HG02610 (cell line): ENCODE results near the gene COX6B2.

ENCODE experiments used
- ATAC-seq: cut with Tn5 transposase; IDR thresholded peaks from one replicate; pipeline ENCODE4 v1.9.1; 2021; ENCODE audit warnings: mild to moderate bottlenecking, moderate library complexity; ENCODE audit not compliant: unreplicated experiment

COX6B2 gene

GRCh38 chr19:55383279-55384130 lies 29.0 kb upstream of the COX6B2 start:
- ATAC-seq = no peak

GRCh38 chr19:55382522-55383054 lies 28.1 kb upstream of the COX6B2 start:
- ATAC-seq = no peak

GRCh38 chr19:55382013-55382412 lies 27.5 kb upstream of the COX6B2 start:
- no peak for ATAC-seq

GRCh38 chr19:55379174-55379573 lies 24.7 kb upstream of the COX6B2 start:
- ATAC-seq = no peak

GRCh38 chr19:55377356-55378131 lies 23.0 kb upstream of the COX6B2 start:
- no peak for ATAC-seq

- no peak for ATAC-seq
Observed at GRCh38 chr19:55376241-55376933, 21.9 kb upstream of the COX6B2 start, which contains the start of gene TMEM190. Gene TMEM190, plus strand, starts transcription at chr19:55376826. Its CDS starts 28 bp downstream, at chr19:55376854.

- ATAC-seq = no peak
Observed at GRCh38 chr19:55373993-55374757, 19.7 kb upstream of the COX6B2 start.

GRCh38 chr19:55373306-55373992 lies 18.9 kb upstream of the COX6B2 start:
- ATAC-seq = no peak

GRCh38 chr19:55372316-55373081 lies 18.0 kb upstream of the COX6B2 start:
- ATAC-seq = no peak

GRCh38 chr19:55370305-55370988 lies 15.9 kb upstream of the COX6B2 start, which contains the start of gene IL11:
Gene IL11, minus strand, starts transcription at chr19:55370463. Its CDS starts 153 bp downstream, at chr19:55370310.
- no peak for ATAC-seq

- no peak for ATAC-seq
Observed at GRCh38 chr19:55369653-55370304, 15.3 kb upstream of the COX6B2 start.

- ATAC-seq = no peak
Observed at GRCh38 chr19:55368701-55369563, 14.4 kb upstream of the COX6B2 start.

GRCh38 chr19:55368106-55368505 lies 13.6 kb upstream of the COX6B2 start:
- ATAC-seq = no peak

GRCh38 chr19:55366790-55367189 lies 12.3 kb upstream of the COX6B2 start:
- ATAC-seq = no peak

GRCh38 chr19:55365964-55366363 lies 11.4 kb upstream of the COX6B2 start:
- ATAC-seq = no peak

- ATAC-seq = no peak
Observed at GRCh38 chr19:55365245-55365644, 10.7 kb upstream of the COX6B2 start.
